Activated naive CD4-positive, alpha-beta T cell (primary cell): ENCODE data around the gene CXorf38.
A peak's percentile ranks its signal among the peaks of the same experiment; 100 is the strongest.

ENCODE experiments used
- DNase-seq, 4 experiments: peaks; one replicate each; lab custom pipeline; 2025; lab: John Stamatoyannopoulos, UW

The CXorf38 gene, protein sequence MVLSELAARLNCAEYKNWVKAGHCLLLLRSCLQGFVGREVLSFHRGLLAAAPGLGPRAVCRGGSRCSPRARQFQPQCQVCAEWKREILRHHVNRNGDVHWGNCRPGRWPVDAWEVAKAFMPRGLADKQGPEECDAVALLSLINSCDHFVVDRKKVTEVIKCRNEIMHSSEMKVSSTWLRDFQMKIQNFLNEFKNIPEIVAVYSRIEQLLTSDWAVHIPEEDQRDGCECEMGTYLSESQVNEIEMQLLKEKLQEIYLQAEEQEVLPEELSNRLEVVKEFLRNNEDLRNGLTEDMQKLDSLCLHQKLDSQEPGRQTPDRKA

DNA sequence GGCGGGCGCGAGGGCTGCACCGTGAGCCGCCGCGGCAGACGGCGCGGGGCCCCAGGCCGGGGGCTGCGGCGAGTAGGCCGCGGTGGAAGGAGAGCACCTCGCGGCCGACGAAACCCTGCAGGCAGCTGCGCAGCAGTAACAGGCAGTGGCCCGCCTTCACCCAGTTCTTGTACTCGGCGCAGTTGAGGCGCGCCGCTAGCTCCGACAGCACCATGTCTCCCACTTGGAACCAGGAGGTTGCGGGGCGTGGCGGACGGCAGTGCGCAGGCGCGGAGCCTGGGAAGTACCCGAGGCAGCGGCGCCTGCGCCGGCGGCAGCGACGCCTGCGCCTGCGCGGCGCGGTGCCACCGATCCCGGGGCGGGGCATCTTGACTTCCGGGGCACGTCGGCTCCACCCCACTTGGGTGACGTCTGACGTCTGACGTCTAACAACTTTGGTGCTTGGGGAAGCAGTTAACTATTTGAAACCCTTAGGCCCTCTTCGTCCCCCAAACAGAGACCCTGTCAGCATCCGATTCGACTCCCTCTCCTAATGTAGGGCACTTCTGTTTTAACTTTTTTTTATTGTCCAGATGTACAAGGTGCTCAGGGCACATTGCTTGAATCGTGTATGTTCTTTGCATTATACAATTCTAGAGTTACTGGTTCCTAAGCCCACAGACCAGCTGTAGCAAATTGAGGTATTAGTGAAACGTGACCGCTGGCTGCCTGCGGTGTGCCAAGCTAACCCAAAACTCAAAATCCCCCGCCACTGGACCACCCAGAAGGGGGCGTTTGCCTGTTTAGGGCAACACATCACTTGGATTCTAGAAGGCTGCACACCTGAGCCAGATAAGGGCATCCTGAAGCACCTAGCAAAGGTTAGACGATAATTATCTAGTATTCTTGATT lies at the start of gene CXorf38:
Gene CXorf38 (minus strand): TSS at position 255 of the 891 bp plus-strand sequence. CDS start 41 bp downstream, at position 214.
- DNase-seq, result peak; percentile 58 to 98 (median 86)

DNA sequence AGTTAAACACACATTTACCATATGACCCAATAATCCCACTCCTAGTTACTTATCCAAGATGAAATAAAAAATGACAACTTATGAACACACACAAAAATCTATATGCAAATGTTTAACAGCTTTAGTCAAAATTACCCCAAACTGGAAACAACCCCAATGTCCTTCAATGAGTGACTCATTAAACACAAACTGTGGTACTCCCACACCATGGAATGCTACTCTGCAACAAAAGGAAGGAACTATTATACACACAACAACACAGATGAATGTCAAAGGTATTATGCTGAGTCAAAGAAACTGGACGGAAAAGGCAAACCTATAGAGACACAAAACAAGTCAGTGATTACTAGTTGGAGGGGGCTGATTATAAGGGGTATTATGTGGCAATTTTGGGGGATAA lies 47.4 kb upstream of the CXorf38 start:
- no peak for DNase-seq

DNA sequence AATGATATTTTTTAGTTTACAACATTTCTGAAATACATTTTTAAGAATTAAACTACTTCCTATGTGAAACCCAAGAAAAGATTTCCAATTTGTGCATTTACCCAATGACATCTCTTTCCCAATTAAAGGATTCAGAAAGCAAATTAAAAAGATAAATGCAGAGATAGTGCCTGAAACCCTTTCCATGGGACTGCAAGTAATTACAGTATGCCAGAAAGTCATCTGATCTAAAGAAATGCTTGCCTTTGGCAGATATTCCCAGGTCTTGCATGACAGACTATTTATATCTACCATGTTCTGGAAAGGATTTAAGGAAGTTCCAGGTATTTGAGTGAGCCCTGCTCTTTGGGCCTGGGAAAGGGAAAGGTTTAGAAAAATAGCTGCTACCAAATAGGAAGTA lies 41.6 kb upstream of the CXorf38 start:
- DNase-seq, result no peak

DNA sequence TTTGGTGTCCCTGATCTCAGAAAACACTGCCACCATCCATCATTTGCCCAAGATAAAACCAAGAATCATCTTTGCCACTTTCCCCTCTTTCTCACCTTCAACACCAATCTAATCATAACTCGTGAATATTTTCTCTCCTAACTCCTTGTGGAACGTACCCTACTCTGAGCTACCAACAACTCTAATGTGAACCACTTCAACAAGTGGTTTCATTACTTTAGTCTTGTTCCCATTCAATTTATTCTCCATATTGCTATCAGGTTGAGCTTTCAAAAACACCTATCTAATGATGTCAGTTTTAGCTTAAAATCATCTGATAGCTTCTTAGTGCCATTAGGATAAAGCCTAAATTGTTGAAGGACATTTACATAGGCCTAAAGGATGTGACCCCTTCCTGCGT lies 39.8 kb upstream of the CXorf38 start:
- DNase-seq, result no peak

DNA sequence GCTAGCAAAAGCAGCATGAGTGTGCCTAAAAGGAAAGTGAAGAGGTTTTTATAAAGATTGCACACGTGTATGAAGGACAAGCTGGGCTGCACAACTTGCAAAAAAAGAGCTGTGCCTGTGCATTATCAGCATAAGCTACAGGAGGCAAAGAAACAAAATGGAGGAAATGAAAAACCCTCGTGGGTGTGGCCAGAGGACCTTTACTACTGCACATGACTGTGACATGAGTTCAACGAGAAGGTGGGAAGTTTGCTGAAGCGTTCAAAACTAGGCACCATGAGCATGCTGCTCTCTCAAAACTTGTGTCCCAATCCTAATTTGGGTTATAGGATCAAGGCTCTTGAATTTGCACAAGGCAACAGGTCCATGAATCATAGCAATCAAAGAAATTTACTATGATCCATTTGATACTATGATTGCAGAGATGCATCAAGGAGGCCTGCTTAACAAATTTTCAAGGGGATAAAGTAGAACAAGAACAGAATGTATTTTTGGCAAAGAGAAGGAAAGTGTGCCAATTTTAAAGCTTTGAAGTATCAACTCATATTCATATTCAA lies 38.1 kb upstream of the CXorf38 start:
- DNase-seq, result no peak

DNA sequence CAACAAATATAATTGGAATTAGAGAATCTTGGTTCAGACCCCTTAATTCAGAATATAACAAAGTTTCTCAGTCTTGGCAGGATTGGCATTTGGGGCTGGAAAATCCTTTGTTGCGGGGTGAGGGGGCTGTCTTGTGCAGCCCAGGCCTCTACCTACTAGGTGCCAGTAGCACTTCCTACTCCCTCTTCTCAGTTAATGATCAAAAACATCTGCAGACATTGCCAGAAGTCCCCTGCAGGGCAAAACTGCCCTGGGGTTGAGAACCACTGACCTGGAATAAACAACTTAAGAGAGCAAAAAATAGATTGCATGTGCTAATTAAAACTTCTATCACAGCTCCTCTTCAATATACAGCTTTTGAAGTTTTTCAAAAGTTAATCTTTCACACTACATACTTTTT lies 36.7 kb upstream of the CXorf38 start:
- DNase-seq, result no peak

DNA sequence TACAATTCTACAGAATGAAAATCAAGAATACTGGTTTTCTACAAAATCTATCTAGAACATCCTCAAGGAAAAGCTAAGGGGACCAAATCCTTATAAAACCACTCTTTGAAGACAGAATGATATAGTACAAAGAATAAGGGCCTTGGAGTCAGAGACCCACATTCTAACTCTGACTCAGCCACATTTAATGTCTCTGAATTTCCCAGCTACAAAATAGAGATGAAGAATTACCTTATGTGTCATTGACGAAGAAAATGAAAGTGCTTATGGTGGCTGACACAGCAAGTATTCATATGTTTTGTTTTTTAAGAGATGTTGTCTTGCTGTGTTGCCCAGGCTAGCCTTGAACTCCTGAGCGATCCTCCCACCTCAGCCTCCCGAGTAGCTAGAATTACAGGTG lies 35.9 kb upstream of the CXorf38 start:
- no peak for DNase-seq

DNA sequence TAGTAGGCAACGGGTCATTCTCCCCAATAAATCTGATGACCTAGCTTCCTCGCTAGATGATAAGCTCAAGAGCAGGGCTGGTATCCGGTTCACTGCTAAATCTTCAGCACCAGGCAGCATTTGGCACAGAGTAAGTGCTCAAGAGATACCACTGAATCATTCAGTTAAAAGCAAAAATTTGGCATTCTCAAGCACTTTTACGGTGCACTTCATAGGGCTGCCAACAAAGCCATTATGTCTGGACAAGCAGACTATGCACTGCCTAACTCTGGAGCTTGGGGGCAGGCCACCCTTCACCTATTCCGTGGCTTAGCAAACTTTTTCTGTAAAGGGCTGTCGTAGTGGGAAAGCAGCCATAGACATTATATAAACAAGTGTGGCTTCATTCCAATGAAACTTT lies 23.8 kb upstream of the CXorf38 start:
- DNase-seq, result no peak

DNA sequence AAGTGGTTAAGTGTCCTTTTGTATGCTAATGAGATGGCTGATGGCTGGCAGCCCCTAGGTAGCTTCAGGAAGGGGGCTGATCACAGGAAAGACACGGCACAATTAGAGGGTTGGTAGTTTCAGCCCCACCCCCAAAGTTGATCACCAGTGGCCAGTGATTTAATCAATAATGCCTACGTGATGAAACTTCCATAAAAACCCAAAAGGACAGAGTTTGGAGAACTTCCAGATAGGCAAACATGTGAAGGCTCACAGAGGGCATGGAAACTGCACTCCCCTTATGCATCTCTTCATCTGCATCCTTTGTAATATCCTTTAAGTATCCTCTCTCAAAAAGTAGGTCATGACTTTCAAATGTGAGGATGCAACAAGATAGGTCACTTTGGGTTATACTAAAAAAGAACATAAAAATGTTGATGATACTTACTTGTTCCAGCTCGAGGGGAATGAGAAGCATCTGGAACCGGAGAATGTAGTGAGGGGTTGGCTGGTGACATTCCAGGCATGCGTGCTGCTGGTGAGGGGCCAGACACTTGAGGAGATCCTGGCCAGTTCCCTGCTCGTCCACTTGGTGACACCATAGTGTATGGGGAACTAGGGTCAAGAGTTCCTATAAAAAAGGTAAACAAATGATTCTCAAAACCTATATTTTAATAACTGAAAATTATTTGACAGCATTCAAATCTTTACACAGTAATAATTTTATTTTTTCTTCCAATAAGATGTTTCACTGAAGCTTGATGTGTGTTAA lies 16.7 kb upstream of the CXorf38 start:
- no peak for DNase-seq

DNA sequence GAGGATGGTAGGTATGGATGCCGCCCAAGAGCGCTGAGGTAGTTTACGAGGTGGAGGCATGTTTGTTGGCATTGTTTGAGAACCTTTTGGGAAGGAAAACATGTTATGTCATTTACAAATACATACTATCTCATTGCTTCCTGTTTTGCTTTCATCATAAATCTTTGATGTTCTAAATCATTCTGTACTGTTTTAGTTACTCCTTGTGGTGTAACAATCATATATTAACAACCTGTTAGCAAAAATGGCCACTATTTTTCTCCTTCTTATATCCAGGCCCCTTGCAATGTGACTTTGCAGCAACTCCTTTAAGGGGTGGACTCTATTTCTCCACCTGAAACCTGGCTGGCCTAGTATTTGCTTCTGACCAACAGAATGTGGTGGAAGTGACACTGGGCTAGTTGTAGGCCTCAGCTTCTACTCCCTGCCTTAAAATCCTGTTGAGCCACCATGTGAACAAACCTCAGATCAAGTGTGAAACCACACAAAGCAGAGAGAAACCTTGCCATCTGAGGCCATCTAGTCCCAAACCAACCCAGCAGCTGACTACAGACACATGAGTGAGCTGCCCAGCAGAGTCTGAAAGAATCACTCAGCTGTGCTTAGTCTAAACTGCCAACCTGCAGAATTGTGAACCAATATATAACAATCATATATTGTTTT lies 15.8 kb upstream of the CXorf38 start:
- no peak for DNase-seq

DNA sequence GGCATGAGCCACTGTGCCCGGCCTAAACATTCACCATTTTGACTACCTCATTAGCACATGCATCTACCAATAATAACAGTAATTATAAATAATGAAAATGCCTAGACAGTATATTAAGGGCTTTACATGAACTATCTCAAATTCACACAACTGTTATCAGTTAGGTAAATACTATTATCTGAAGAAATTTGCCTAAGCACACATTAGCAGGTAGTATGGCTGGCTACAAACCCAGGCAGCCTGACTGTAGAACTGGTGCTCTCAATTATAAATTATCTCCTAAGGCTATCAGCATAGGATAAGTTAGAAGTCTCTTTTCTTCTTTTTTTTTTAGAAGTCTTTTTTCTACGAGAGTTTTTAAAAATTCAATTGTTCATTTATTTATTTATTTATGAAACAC lies 14.1 kb upstream of the CXorf38 start:
- DNase-seq, result no peak

DNA sequence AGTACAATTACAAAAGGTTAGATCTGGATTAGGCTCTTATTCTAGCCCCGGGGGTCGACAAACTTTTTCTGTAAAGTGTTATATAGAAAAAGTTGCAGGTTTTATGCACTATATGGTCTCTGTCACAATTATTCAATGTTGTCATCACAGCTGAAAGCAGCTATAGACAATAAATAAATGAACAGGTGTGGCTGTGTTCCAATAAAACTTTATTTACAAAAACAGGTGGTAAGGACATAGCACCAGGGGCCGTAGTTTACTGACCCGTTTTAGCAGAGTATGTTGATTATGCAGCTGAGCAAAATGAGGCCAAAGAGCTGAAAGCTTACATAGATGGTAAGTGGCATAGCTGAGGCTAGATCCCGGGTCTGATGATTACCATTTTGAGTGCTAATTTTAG lies 13.0 kb upstream of the CXorf38 start:
- no peak for DNase-seq

DNA sequence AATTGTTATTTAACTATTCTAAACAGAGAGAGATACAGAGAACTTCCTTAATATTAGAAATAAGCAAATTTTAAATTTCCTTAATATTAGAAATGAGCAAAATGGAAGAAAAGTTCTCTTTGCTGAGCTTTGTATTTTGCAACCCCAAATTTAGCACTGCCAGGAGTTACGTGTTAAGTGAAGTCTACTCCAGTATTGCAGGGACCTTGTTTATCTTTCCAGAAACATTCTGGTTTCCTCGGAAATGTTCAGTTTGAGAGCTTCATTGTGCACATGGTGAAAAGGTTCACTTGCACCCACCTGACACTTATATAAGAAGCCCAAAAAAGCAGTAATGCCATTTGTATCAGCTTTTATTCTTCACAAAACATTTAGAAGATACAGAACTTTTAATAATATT lies 6.2 kb upstream of the CXorf38 start:
- no peak for DNase-seq

DNA sequence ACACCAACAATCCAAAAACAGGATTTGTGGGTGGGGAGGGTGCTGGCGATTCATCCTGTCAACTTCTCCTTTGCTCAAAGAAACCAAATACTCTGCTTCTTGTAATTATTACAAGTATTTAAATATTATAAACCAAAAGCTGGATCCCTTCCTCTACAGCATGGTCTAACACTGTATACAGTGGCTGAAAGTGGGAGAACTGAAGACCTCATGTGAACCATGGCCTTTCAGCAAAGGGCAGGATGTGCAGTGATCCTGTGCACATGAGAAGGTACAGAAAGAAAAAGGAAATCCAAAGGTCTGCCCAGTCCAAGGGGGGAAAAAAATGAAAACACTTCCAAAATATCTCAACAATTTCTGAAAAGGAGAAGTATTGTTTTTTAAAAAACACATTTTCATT lies 5.3 kb upstream of the CXorf38 start:
- no peak for DNase-seq

DNA sequence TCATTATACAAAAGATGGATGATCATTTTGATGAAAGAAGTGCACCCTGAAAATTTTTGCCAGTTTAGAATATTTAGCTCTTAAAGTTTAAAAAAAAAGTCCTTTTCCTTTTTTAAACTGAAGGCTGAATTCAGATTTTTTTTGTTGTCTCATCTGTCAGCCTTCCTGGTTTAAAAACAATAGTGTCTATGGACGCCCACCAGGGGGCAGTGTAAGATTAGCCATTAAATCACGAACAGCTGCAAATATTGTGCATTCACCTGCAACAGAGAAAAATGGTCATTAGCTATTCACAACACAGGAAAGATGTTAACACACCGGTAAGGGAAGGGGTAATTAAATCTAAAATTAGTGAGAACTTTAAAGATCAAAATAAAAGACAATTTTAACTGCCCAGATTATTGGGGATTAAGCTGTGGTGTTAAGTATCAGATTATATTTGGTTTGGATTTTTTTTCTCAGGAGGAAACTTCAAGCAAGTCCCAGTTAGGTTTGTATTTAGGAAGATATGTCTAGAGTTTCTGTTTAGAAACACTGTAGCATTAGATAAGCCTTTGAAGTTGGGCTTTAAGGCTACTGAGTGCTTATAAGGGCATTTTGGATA lies 4.4 kb upstream of the CXorf38 start:
- peak in 3 of 4 experiments; percentile 42 to 69 (median 50) for DNase-seq

DNA sequence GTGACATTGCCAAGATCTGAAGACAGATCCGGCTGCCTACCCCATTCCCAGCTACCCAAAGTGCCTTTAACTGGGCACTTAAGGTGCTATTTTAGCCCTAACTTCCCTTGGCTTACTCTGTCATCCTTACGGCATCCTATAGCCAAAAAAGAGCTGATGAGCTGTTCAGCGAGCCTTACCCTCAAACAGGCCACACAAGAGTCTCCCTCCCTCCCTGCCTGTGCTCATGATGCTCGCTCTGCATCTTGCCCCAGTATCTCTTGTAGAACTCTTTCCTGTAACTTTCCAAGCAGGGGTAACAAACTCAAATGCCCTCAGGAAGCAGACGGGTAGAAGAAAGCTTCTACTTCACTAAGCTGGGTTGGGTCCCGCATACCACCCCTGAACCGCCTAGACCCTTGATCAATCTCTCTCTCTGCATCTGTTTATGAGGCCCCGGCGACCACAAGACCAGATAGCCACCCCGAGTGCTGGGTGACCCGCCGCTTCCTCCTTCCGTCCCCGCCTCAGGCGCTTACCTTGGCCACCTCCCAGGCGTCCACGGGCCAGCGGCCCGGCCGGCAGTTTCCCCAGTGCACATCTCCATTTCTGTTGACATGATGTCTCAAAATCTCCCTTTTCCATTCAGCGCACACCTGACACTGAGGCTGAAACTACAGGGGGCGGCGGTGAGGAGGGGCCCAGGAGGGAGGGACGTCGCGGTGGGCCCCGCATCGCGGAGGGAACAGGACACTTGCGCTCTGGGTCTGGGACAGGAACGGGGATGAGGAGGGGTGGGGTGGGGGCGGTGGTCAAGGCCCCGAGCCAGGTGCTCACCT lies 663 bp downstream of the CXorf38 start:
- DNase-seq, result peak in 1 of 4 experiments; percentile 33

DNA sequence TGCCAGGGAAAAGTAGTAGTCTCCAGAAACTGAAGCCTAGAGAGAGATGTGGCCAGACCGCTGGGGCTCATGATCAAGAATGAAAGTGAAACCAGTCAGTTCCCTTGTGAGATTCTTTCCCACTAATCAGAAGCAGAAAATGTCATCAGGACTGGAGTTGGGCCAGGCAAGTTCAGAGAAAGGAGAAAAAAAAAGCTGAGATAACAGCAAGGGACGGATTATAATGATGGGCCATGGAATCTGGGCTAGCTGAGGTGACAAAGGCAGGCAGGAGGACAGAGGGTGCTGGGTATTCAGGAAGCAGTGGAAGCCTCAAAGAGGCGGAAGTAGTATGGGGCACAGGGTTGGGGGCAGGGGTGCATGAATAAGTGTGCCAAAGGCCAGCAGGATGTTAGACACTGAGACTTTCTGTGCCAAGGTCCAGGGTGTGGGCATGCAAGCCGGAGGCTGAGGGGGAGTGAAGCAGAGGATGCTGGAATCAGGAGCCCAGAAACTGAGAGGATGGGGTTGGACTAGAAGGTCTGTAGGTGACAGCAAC lies 2.5 kb downstream of the CXorf38 start:
- peak in 1 of 4 experiments; percentile 16 for DNase-seq

DNA sequence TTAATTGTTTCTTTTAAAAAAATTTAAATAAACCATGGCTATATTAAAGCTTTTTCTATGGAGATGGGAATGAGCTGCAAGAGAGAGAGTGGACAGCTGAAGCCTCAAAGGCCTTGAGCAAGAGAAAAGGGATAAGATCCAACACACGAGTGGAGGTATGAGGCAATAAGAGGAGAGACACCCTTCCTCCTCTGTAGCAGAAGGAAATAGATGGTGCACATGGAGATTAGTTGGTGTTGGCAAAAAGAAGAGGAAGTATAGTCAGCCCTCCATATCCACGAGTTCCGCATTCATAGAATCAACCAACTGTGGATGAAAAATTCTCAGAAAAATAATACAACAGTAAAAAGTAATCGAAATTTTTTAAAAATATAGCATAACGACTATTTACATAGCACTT lies 3.2 kb downstream of the CXorf38 start:
- no peak for DNase-seq

DNA sequence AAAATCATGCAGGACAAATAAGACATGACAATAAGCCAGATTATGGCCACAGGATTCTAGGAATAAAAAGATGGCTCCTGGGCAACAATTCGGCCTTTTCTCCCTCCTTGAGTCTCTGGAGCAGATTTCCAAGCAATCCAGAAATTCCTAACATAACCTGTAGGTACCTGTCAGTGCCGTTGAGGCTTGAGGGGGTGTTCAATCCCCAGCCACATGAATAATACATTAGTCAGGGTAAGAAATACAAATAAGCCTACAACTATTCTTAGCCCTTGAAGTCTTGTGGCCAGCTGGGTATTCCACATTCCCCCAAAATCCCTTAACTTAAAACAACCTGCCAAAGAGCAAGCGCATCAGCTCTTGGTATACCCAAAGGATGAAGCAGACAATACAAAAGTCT lies 9.7 kb downstream of the CXorf38 start:
- DNase-seq, result no peak

DNA sequence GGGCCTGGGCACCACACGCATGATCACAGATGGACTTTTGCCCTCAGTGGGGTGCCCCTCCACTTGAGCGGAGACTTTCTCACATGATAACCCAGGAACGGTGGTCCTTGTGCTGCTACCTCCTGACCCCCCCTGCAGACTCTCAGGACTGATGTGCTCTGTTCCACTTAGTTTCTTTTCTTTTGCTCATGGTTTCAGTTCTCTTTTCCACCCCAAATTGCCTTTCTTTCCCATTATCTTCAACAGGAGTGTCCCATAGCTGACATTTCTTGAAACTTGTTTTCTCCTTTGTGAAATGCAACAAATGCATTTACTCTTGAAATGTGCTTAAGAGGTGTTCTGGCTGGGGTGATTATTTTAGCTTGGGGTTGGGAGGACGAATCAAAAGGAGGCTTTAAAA lies 15.2 kb downstream of the CXorf38 start:
- no peak for DNase-seq
